ENCODE data around the gene PPARA. TPM values are rescaled to one million over a fixed set of nuclear protein-coding genes. Genes with fewer than 3 reads are reported as not detected.
A peak's percentile ranks its signal among the peaks of the same experiment; 100 is the strongest.

Gene PPARA
- total RNA-seq, 2 experiments from 2014 or later = 17.9 to 18.1 TPM

DNA sequence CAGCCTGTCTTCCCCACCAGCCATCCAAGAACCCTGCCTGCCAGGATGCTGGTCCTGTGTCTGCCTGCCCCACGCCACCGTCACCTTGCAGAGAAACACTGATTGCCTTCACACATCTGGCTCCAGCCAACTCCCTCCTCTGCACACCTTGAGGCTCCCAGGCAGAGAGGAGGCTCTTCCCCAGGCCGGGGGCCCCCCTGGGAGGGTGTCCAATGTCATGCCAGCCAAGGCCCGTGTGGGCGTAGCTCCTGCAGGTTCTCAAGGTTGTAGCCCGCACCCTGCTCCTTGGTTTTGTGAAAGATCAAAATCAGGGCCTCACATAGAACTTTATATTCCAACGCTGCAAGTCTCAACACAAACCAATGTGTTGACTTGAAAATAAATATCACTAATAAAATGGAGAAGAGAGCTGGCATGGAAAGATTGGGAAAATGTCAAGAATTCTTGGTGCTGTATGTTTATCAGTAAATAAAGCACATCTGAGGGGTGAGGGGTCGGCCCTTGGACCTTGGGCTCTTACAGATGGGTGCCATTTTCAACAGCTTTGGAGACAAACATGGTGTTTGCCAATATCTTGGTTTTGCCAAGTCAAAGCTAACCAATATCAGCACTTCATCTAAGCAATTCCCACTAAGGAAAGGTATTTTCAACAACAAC is 6.7 kb upstream of the PPARA start:
- Mint-ChIP-seq H3K27ac (no peak overlapping the region), H3K4me3 (no peak overlapping the region), H3K4me1 (ENCODE audit: low read depth) (no peaks in the 10 kb centered on the region), H3K9me3 (ENCODE audit: insufficient read depth) (no peaks in the 10 kb centered on the region), H3K27me3 (ENCODE audit: low read depth) (peaks cover 25% of the 10 kb centered on the region), H3K36me3 (ENCODE audit: low read depth) (no peaks in the 10 kb centered on the region)
- DNase-seq (no peak), ATAC-seq (no peak)
- POLR2A ChIA-PET = no interaction called here
- CTCF ChIA-PET = interaction anchor here (1.2 kb wide), 1 partner anchor 137 kb away, joined by 3 read pairs; no protein-coding TSS in a partner anchor

DNA sequence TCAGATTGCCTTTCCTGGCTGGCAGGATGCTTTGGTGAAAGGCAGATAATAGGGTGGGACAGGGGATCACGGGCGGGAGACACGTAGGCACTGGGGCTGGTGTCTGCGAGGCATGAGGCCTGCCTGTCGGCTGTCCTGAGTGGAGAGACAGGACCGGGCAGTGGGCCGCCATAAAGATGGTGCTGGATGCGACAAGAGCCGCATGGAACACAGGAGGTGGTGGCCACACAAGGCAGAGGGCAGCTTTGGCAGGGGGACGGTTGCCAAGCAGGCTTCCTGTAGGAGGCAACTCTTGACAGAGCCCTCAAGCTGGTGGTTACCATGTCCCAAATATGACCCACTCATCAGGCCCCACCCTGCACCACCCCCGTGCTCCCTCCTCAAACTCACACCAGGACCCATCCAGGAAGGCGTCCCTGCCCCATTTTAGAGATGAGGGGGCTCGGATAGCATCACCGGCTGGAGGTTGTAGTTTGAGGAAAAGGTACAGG is 4.9 kb upstream of the PPARA start:
- no peaks in the 10 kb centered on the region for H3K9me3 Mint-ChIP-seq (ENCODE audit: insufficient read depth)
- ChIA-PET CTCF (no interaction called here), POLR2A (no interaction called here)
- DNase-seq (no peak), ATAC-seq (no peak)
- no peak overlapping the region for H3K27ac Mint-ChIP-seq
- peaks cover 32% of the 10 kb centered on the region for H3K27me3 Mint-ChIP-seq (ENCODE audit: low read depth)
- no peaks in the 10 kb centered on the region for H3K36me3 Mint-ChIP-seq (ENCODE audit: low read depth)
- peaks cover 11% of the 10 kb centered on the region for H3K4me1 Mint-ChIP-seq (ENCODE audit: low read depth)
- no peak overlapping the region for H3K4me3 Mint-ChIP-seq

DNA sequence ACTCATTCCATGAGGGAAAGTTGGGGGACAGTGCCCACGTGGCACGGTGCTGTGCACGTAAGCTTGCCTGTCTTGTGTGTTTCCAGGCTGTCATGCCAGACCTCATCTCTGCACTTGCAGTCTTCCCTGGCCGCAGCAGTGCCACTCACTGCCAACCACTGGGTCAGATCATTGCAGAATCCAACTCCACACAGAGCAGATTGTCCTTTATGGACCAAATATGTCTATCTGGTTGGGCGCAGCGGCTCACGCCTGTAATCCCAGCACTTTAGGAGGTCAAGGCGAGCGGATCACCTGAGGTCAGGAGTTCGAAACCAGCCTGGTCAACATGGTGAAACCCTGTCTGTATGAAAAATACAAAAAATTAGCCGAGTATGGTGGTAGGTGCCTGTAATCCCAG is 4.4 kb upstream of the PPARA start:
- Mint-ChIP-seq H3K4me3 (no peak overlapping the region), H3K9me3 (ENCODE audit: insufficient read depth) (no peaks in the 10 kb centered on the region), H3K4me1 (ENCODE audit: low read depth) (peaks cover 11% of the 10 kb centered on the region), H3K27me3 (ENCODE audit: low read depth) (peaks cover 32% of the 10 kb centered on the region), H3K27ac (no peak overlapping the region), H3K36me3 (ENCODE audit: low read depth) (no peaks in the 10 kb centered on the region)
- POLR2A ChIA-PET = no interaction called here
- no peak for ATAC-seq
- CTCF ChIA-PET = no interaction called here
- no peak for DNase-seq

DNA sequence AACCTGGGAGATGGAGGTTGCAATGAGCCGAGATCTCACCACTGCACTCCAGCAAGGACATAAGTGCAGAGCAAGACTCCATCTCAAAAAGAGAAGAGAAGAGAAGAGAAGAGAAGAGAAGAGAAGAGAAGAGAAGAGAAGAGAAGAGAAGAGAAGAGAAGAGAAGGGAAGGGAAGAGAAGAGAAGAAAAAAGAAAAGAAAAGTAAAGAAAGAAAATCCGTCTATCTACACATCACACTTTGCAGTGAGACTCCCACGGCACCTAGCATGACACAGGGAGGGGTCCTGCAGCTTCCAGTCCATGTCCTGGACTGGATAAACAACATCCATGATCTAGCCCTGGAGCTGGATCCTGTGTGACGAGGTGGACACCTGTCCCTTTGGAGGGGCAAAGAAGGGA is 4.0 kb upstream of the PPARA start:
- Mint-ChIP-seq H3K4me3 (no peak overlapping the region), H3K27me3 (ENCODE audit: low read depth) (peaks cover 32% of the 10 kb centered on the region), H3K27ac (no peak overlapping the region), H3K9me3 (ENCODE audit: insufficient read depth) (no peaks in the 10 kb centered on the region), H3K36me3 (ENCODE audit: low read depth) (no peaks in the 10 kb centered on the region), H3K4me1 (ENCODE audit: low read depth) (peaks cover 11% of the 10 kb centered on the region)
- ChIA-PET POLR2A (no interaction called here), CTCF (interaction anchor here (1.2 kb wide), 1 partner anchor 140 kb away, joined by 3 read pairs; no protein-coding TSS in a partner anchor)
- no peak for ATAC-seq
- no peak for DNase-seq

DNA sequence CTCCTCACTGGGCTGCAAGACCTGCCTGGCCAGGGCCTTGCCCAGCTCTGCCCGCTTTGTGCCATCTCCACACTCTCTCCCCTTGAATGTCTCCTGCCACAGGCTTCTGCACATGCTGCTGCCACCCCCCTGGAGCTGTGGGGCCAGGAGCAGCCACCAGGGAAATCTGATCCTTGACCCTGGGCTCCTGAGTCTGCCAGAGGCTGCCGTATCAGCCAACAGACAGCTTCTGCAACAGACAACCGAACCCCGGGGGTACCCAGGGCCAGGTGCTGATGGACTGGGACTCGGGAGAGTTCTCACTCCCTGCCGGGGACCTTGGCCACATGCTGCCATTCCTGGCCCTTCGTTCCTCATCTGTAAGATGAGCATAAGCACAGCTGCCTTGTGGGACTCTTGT is 3.3 kb upstream of the PPARA start:
- ChIA-PET POLR2A (no interaction called here), CTCF (interaction anchor here (1.2 kb wide), 1 partner anchor 141 kb away, joined by 3 read pairs; no protein-coding TSS in a partner anchor)
- no peaks in the 10 kb centered on the region for H3K9me3 Mint-ChIP-seq (ENCODE audit: insufficient read depth)
- H3K4me1 Mint-ChIP-seq (ENCODE audit: low read depth) = peaks cover 16% of the 10 kb centered on the region
- ATAC-seq = no peak
- DNase-seq = no peak
- H3K4me3 Mint-ChIP-seq = no peak overlapping the region
- H3K36me3 Mint-ChIP-seq (ENCODE audit: low read depth) = peaks cover 2% of the 10 kb centered on the region
- H3K27me3 Mint-ChIP-seq (ENCODE audit: low read depth) = peaks cover 29% of the 10 kb centered on the region
- no peak overlapping the region for H3K27ac Mint-ChIP-seq

DNA sequence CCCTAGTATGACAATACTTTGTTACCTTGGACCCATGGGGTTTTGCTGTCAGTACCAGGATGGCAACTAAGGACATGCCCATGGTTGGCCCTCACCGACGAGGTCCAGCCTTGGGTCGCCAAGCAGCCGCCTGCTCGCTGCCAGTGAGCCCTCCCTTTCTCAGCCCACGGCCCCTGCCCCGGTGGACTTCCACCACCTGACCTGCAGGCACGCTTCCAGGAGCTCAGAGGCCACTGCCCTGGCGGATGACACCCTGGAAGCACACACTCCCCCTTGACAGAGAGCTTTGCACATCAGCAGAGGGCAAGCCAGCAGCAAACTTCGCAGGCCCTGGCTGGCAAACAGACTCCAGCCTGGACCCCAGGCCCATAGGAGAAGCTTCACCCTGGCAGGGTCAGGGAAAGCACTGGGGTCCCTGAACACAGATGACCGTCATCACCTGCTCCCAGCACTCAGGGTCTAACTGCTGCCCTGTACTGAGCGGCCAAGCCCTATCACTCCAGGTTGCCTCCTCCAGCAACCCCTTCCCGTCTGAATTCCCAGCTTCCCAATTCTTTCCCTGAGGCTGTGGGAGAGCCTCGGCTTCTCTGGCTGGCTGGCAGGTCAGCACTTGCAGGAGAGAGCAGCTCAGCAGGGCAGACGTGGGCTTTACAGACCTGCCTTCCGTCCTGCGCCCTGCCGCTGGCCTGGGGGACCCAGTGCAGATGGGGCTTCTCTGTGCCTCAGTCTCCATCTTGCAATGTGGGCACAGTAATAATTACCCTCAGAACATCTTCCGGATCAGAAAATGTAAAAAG is 2.7 kb upstream of the PPARA start:
- DNase-seq = no peak
- peaks cover 29% of the 10 kb centered on the region for H3K27me3 Mint-ChIP-seq (ENCODE audit: low read depth)
- ATAC-seq = no peak
- ChIA-PET POLR2A (no interaction called here), CTCF (interaction anchor here (0.9 to 1.8 kb wide), 5 partner anchors 33 to 220 kb away, joined by 3 to 6 read pairs (median 3); partner anchors contain the start of gene CDPF1)
- H3K4me3 Mint-ChIP-seq = no peak overlapping the region
- H3K4me1 Mint-ChIP-seq (ENCODE audit: low read depth) = peaks cover 22% of the 10 kb centered on the region
- H3K36me3 Mint-ChIP-seq (ENCODE audit: low read depth) = peaks cover 6% of the 10 kb centered on the region
- no peaks in the 10 kb centered on the region for H3K9me3 Mint-ChIP-seq (ENCODE audit: insufficient read depth)
- no peak overlapping the region for H3K27ac Mint-ChIP-seq

DNA sequence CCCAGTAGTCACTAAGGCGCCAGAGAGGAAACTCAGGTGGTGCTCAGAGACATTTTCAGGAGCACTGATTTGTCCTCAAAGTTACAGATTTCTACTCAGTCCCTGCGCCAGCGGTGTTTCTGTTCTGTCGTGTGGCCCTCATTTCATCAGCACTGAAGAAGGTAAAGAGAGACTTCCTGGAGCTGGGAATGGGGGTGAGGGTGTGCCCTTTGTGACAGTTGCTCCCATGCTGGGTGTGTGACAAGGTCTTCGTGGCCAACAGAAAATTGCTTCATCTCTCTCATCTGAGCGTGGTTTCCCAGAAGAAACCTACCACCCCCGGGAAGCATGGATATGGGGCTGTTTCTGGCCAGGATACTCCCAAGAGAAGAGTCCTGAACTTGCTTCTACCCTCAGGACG is 2.0 kb upstream of the PPARA start:
- POLR2A ChIA-PET = no interaction called here
- Mint-ChIP-seq H3K9me3 (ENCODE audit: insufficient read depth) (no peaks in the 10 kb centered on the region), H3K27ac (no peak overlapping the region), H3K36me3 (ENCODE audit: low read depth) (peaks cover 8% of the 10 kb centered on the region), H3K4me1 (ENCODE audit: low read depth) (peaks cover 22% of the 10 kb centered on the region), H3K4me3 (no peak overlapping the region), H3K27me3 (ENCODE audit: low read depth) (peaks cover 29% of the 10 kb centered on the region)
- ATAC-seq = no peak
- DNase-seq = no peak
- CTCF ChIA-PET = interaction anchor here (0.9 to 1.8 kb wide), 5 partner anchors 33 to 220 kb away, joined by 3 to 6 read pairs (median 3); partner anchors contain the start of gene CDPF1

DNA sequence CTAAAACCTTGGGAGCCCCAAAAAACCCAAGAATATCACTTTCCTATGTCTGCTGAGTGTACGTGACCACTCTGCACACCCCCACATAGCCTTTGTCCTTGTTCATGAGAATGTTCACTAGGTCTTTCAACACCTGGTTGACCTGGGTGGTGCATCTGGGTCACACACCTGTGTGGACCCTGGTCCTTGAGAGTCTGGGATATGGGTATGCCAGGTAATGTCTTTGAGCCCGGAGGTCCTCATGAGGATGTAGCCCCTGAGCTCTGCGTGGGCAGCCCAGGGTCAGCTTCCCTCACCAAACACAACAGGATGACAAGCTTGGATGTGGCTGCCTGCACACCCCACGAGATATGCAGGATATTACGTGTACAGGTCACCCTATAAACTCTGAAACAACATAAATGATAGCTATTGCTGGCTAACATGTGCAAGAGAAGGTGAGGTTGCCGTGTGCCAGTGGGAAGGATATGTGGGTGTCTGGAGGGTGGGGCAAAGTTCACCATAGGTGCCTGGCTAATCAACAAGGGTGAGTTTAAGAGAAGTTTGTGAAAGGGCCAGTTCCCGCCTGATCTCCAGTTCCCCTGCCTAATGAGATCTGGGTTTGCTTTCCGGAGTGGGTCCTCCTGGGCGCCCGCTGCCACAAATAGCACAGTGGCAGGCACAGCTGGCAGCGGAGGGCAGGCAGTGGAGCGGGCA is 1.4 kb upstream of the PPARA start:
- Mint-ChIP-seq H3K36me3 (ENCODE audit: low read depth) (peaks cover 11% of the 10 kb centered on the region), H3K27me3 (ENCODE audit: low read depth) (peaks cover 28% of the 10 kb centered on the region), H3K4me3 (peak overlapping the region; percentile 75), H3K9me3 (ENCODE audit: insufficient read depth) (no peaks in the 10 kb centered on the region), H3K27ac (peak overlapping the region; percentile 51), H3K4me1 (ENCODE audit: low read depth) (peaks cover 22% of the 10 kb centered on the region)
- ATAC-seq (no peak), DNase-seq (peak; percentile 40)
- ChIA-PET POLR2A (interaction anchor here (0.6 kb wide), 1 partner anchor 9 kb away, joined by 3 read pairs; no protein-coding TSS in a partner anchor), CTCF (interaction anchor here (1.4 to 1.8 kb wide), 4 partner anchors 34 to 143 kb away, joined by 3 to 6 read pairs (median 4); partner anchors contain the start of gene CDPF1)

DNA sequence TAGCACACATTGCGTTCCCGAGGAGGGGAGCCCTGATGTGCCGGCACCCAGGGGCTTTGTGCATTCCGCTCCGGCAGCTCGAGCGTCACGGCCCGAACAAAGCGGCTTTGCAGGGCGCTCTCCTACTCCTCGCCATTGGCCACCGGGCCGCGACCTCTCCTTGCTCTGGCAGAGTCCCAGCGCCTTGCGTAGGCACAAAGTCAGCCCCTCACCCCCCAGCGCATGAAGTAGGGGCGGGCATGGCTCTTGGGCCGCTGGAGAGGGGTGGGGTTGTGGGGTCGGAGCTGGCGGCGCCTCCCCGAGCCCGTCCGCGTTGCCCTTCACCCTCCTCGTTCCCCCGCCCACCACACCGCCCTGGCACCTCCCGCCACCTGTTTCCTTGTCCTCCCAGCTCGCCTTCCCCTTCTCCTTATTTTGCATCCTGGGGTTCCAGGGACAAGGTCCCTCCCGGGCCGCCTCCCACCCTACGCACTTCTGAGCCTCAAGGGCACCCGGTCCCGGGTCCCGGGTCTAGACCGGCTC is 753 bp upstream of the PPARA start:
- CTCF ChIA-PET = interaction anchor here (1.4 to 1.8 kb wide), 4 partner anchors 34 to 143 kb away, joined by 3 to 6 read pairs (median 4); partner anchors contain the start of gene CDPF1
- peak overlapping the region; percentile 75 for H3K4me3 Mint-ChIP-seq
- H3K9me3 Mint-ChIP-seq (ENCODE audit: insufficient read depth) = no peaks in the 10 kb centered on the region
- DNase-seq (peak; percentile 51), ATAC-seq (peak; percentile 13)
- H3K27ac Mint-ChIP-seq = peak overlapping the region; percentile 51
- H3K4me1 Mint-ChIP-seq (ENCODE audit: low read depth) = peaks cover 22% of the 10 kb centered on the region
- POLR2A ChIA-PET = interaction anchor here (0.6 kb wide), 1 partner anchor 9 kb away, joined by 3 read pairs; no protein-coding TSS in a partner anchor
- peaks cover 11% of the 10 kb centered on the region for H3K36me3 Mint-ChIP-seq (ENCODE audit: low read depth)
- H3K27me3 Mint-ChIP-seq (ENCODE audit: low read depth) = peaks cover 28% of the 10 kb centered on the region

DNA sequence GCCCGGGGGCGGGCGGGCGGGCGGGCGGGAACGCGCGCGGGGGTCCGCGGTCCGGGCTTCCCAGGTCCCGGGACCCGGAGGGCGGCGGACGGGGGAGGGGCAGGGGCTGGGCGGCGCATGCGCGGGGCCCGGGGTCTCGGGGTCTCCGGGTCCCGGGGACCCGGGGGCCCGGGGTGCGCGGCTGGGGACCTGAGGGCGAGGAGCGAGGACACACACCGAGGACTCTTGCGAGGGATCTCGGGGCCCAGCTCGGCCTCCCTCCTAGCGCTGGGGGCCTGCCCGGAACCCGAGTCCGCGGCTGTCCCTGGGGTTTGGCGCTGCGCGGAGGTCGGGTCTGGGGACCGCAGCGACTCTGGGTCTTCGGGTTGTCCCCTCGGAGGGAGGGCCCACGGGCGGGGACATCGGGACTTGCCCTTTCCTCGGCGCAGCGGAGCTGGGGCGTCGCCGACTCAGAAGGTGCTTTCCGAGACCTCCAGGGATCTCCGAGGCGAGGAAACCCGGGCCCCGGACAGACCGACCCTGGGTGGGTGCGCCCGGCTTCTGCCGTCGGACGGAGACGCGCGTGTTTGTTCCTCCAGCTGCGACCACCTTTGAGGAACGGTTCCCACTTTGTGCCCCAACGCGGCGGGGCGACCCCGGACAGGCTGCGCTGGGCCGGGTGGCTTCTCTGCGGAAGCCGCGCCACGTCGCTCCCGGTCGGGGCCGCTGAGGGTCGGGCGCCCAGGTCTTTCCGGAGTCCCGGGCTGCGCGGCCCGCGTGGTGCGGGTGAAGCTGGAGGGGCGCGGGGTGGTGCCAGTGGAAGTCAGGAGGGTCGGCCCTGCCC is 540 bp downstream of the PPARA start:
- peaks cover 13% of the 10 kb centered on the region for H3K36me3 Mint-ChIP-seq (ENCODE audit: low read depth)
- peaks cover 22% of the 10 kb centered on the region for H3K4me1 Mint-ChIP-seq (ENCODE audit: low read depth)
- ChIA-PET POLR2A (interaction anchor here (0.6 to 1.7 kb wide), 3 partner anchors 17 to 156 kb away, joined by 3 to 10 read pairs (median 4); no protein-coding TSS in a partner anchor), CTCF (interaction anchor here (0.7 to 2.2 kb wide), 5 partner anchors 86 to 145 kb away, joined by 3 to 9 read pairs (median 4); partner anchors contain the start of gene GTSE1)
- peak; percentile 63 for DNase-seq
- peak overlapping the region; percentile 79 for H3K4me3 Mint-ChIP-seq
- no peaks in the 10 kb centered on the region for H3K9me3 Mint-ChIP-seq (ENCODE audit: insufficient read depth)
- peak; percentile 45 for ATAC-seq
- peaks cover 23% of the 10 kb centered on the region for H3K27me3 Mint-ChIP-seq (ENCODE audit: low read depth)
- peak overlapping the region; percentile 70 for H3K27ac Mint-ChIP-seq

Measured in activated CD8-positive, alpha-beta T cell treated with anti-CD3 and anti-CD28 coated beads, Interleukin-2, amount 10 ng/mL, durations not matched to agents 7 days and 5 days (primary cell).